Prostate gland (tissue), 2 donors: ENCODE measurements around the gene SARNP. TPM values are rescaled to one million over a fixed set of nuclear protein-coding genes. Genes with fewer than 3 reads are reported as not detected.

Experiments used
- DNase-seq: peaks from one replicate; pipeline ENCODE4 v3.0.0-alpha.2; 2019; ENCODE audit warnings: low spot score
- H3K27ac ChIP-seq, 2 donors: fragments of 200-600 bp; sonication (generic); 2 replicates each; pipeline ENCODE4 v1.5.1; 2017 to 2019
- H3K27me3 ChIP-seq: fragments of 200-600 bp; sonication (generic); replicated peaks from 2 replicates; pipeline ENCODE4 v1.5.1; 2019; ENCODE audit not compliant: insufficient read depth
- H3K36me3 ChIP-seq, 2 donors: fragments of 200-600 bp; sonication (generic); 1 replicate in 1 of 2; 2 replicates in 1 of 2; pipeline versions ENCODE4 v1.5.1 to v1.8.1; 2017 to 2019
- H3K4me1 ChIP-seq: fragments of 200-600 bp; sonication (generic); replicated peaks from 2 replicates; pipeline ENCODE4 v1.5.1; 2019
- H3K4me3 ChIP-seq, 2 donors: fragments of 200-600 bp; sonication (generic); 2 replicates each; pipeline ENCODE4 v1.5.1; 2017 to 2019
- H3K9me3 ChIP-seq: fragments of 200-600 bp; sonication (generic); 2 replicates; pipeline ENCODE4 v1.5.1; 2017
- CTCF ChIP-seq, 4 experiments: fragments of 200-600 bp in 2 of 4; fragments of 450-650 bp in 2 of 4; sonication (generic) in 2 of 4; IDR thresholded peaks; 1 replicate in 3 of 4; 2 replicates in 1 of 4; pipeline ENCODE4 v1.5.1; 2016 to 2019; ENCODE audit warnings: antibody characterized with exemption in 4 of 4, mild to moderate bottlenecking in 2 of 4, moderate library complexity in 2 of 4
- POLR2A ChIP-seq: fragments of 450-650 bp; IDR thresholded peaks from one replicate; pipeline ENCODE4 v1.6.1; 2016; ENCODE audit warnings: antibody characterized with exemption, mild to moderate bottlenecking
- POLR2AphosphoS5 ChIP-seq: sonication (generic); formaldehyde crosslinking; IDR thresholded peaks from one replicate; pipeline ENCODE4 v1.6.1; 2017; ENCODE audit warnings: antibody characterized with exemption
- WGBS: methylation state at CpG from one replicate; pipeline ENCODE4 v1.1.5; 2018; 5-methylcytosine and 5-hydroxymethylcytosine counted together
- intact Hi-C: fragments of 100-400 bp; cut with DNase I; formaldehyde crosslinking; loops from one replicate; pipeline ENCODE4 v1.14.2; 2022
- total RNA-seq, 2 donors: library from RNA; depleted of rRNA; stranded (reverse); fragments of >200 nt; gene quantifications; one replicate each; pipeline ENCODE4 v1.1.0, GENCODE V29; 2016

The SARNP gene
- total RNA-seq, 2 donors from 2014 or later = 65.9 to 75.9 TPM

- intact Hi-C loops = no loop called here
- Histone ChIP-seq H3K36me3 (no peaks in the 10 kb centered on the region), H3K9me3 (no peaks in the 10 kb centered on the region), H3K27ac (no peak overlapping the region), H3K27me3 (no peaks in the 10 kb centered on the region), H3K4me3 (no peak overlapping the region), H3K4me1 (no peaks in the 10 kb centered on the region)
- no peak for TF ChIP-seq POLR2AphosphoS5
- TF ChIP-seq CTCF (IDR thresholded peaks at IDR 0.05) = no peak
- TF ChIP-seq POLR2A = no peak
- DNase-seq = no peak
- WGBS = 88% methylated on average over 3 of the region's 3 CpGs
These were observed 39.7 kb downstream of the SARNP start for GRCh38 chr12:55777856-55778255.

GRCh38 chr12:55771736-55772135 lies 45.8 kb downstream of the SARNP start:
- H3K4me1 ChIP-seq = no peaks in the 10 kb centered on the region
- no peaks in the 10 kb centered on the region for H3K9me3 ChIP-seq
- no peak overlapping the region for H3K4me3 ChIP-seq
- TF ChIP-seq POLR2A (no peak), POLR2AphosphoS5 (no peak), CTCF (IDR thresholded peaks at IDR 0.05) (no peak)
- intact Hi-C loops = no loop called here
- 68% methylated on average over 6 of the region's 6 CpGs for WGBS
- no peaks in the 10 kb centered on the region for H3K27me3 ChIP-seq
- DNase-seq = no peak
- H3K27ac ChIP-seq = no peak overlapping the region
- no peaks in the 10 kb centered on the region for H3K36me3 ChIP-seq

- Histone ChIP-seq H3K36me3 (no peaks in the 10 kb centered on the region), H3K4me3 (no peak overlapping the region), H3K4me1 (no peaks in the 10 kb centered on the region), H3K27me3 (no peaks in the 10 kb centered on the region), H3K27ac (no peak overlapping the region), H3K9me3 (no peaks in the 10 kb centered on the region)
- no peak for DNase-seq
- no peak for TF ChIP-seq CTCF (IDR thresholded peaks at IDR 0.05)
- TF ChIP-seq POLR2A = no peak
- TF ChIP-seq POLR2AphosphoS5 = no peak
- intact Hi-C loops = no loop called here
- 82% methylated on average over 4 of the region's 4 CpGs for WGBS
These were observed 50.4 kb downstream of the SARNP start for GRCh38 chr12:55767156-55767555.

- H3K9me3 ChIP-seq = no peaks in the 10 kb centered on the region
- 73% methylated on average over 5 of the region's 5 CpGs for WGBS
- DNase-seq = no peak
- TF ChIP-seq POLR2AphosphoS5 = no peak
- TF ChIP-seq CTCF (IDR thresholded peaks at IDR 0.05) = no peak
- no peak for TF ChIP-seq POLR2A
- no peak overlapping the region for H3K4me3 ChIP-seq
- H3K27ac ChIP-seq = no peak overlapping the region
- intact Hi-C loops = no loop called here
- no peaks in the 10 kb centered on the region for H3K4me1 ChIP-seq
- H3K27me3 ChIP-seq = no peaks in the 10 kb centered on the region
- no peaks in the 10 kb centered on the region for H3K36me3 ChIP-seq
These were observed 51.7 kb downstream of the SARNP start for GRCh38 chr12:55765736-55766290.

GRCh38 chr12:55762646-55763045 lies 54.9 kb downstream of the SARNP start:
- Histone ChIP-seq H3K27me3 (no peaks in the 10 kb centered on the region), H3K4me3 (no peak overlapping the region), H3K36me3 (no peaks in the 10 kb centered on the region), H3K9me3 (no peaks in the 10 kb centered on the region), H3K4me1 (no peaks in the 10 kb centered on the region), H3K27ac (no peak overlapping the region)
- TF ChIP-seq POLR2AphosphoS5 = no peak
- TF ChIP-seq CTCF (IDR thresholded peaks at IDR 0.05) = no peak
- TF ChIP-seq POLR2A = no peak
- intact Hi-C loops = no loop called here
- no peak for DNase-seq
